Esophagus squamous epithelium (tissue), 5 donors: ENCODE results near the gene HOATZ. TPM values are rescaled to one million over a fixed set of nuclear protein-coding genes. Genes with fewer than 3 reads are reported as not detected.

Experiments
- DNase-seq: peaks from one replicate; lab custom pipeline; 2025; lab: John Stamatoyannopoulos, UW
- H3K27ac ChIP-seq, 4 donors: fragments of 200-600 bp; sonication (generic); one replicate each; pipeline ENCODE4 v1.5.1; 2016 to 2019; ENCODE audit warnings: mild to moderate bottlenecking in 1 of 4
- H3K27me3 ChIP-seq, 4 donors: fragments of 200-600 bp; sonication (generic); 1 replicate in 3 of 4; 2 replicates in 1 of 4; pipeline versions ENCODE4 v1.5.1 to v1.6.0; 2017 to 2021; ENCODE audit warnings: antibody characterized with exemption in 1 of 4
- H3K36me3 ChIP-seq, 3 donors: fragments of 200-600 bp; sonication (generic); one replicate each; pipeline ENCODE4 v1.5.1; 2016 to 2019
- H3K4me1 ChIP-seq, 3 donors: fragments of 200-600 bp; sonication (generic); one replicate each; pipeline ENCODE4 v1.5.1; 2017 to 2019
- H3K4me3 ChIP-seq, 4 donors: fragments of 200-600 bp; sonication (generic); 1 replicate in 3 of 4; 2 replicates in 1 of 4; pipeline ENCODE4 v1.5.1; 2016 to 2019; ENCODE audit warnings: mild to moderate bottlenecking in 2 of 4, moderate library complexity in 1 of 4
- H3K9me3 ChIP-seq, 3 donors: fragments of 200-600 bp; sonication (generic); one replicate each; pipeline ENCODE4 v1.5.1; 2016 to 2019
- CTCF ChIP-seq, 6 experiments: fragments of 450-650 bp in 4 of 6; fragments of 200-600 bp in 2 of 6; sonication (generic) in 2 of 6; IDR thresholded peaks; one replicate each; pipeline ENCODE4 v1.5.1; 2016 to 2019; ENCODE audit warnings: antibody characterized with exemption in 6 of 6, mild to moderate bottlenecking in 4 of 6, moderate library complexity in 4 of 6
- POLR2A ChIP-seq, 4 donors: fragments of 450-650 bp; IDR thresholded peaks; one replicate each; pipeline ENCODE4 v1.6.1; 2017; ENCODE audit warnings: antibody characterized with exemption in 4 of 4, mild to moderate bottlenecking in 4 of 4, moderate library complexity in 3 of 4
- WGBS, 2 donors: methylation state at CpG; one replicate each; pipeline ENCODE4 v1.1.5; 2018; 5-methylcytosine and 5-hydroxymethylcytosine counted together
- intact Hi-C: fragments of 100-400 bp; cut with DNase I; formaldehyde crosslinking; loops from one replicate; pipeline ENCODE4 v1.15.0; 2022
- total RNA-seq, 4 donors: library from RNA; depleted of rRNA; stranded (reverse); fragments of >200 nt; gene quantifications; one replicate each; pipeline ENCODE4 v1.1.0, GENCODE V29; 2016
- donor health status: DM: yes; HTN: yes; CAD: no.

HOATZ gene
- total RNA-seq, 4 donors from 2014 or later: not detected

GRCh38 chr11:111483431-111483830 lies 31.1 kb upstream of the HOATZ start:
- DNase-seq: no peak
- peaks cover 0 to 18% (median 7%) of the 10 kb centered on the region in 3 donors for H3K9me3 ChIP-seq
- intact Hi-C loops: no loop called here
- peaks cover 0 to 4% (median 0%) of the 10 kb centered on the region in 4 donors for H3K27me3 ChIP-seq
- H3K4me1 ChIP-seq: no peaks in the 10 kb centered on the region
- no peaks in the 10 kb centered on the region for H3K36me3 ChIP-seq
- H3K4me3 ChIP-seq: no peak overlapping the region
- TF ChIP-seq CTCF (IDR thresholded peaks at IDR 0.05) (no peak), POLR2A (IDR thresholded peaks at IDR 0.05) (no peak)
- H3K27ac ChIP-seq: no peak overlapping the region

DNA sequence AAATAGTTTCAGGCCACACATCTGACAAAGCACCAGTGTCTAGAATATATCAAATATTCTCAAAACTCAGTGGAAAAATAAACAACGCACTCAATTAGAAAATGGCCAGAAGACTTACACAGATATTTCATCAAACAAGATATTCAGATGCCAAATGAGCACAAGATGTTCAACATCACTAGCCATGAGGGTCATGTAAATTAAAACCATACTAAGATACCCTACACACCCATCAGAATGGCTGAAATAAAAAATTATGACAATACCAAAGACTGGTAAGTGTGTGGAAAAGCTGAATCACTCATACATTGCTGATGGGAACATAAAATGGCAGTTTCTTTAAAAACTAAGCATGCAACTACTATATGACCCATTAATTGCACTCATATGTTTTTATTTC lies 24.1 kb upstream of the HOATZ start:
- no peak for DNase-seq
- no peak overlapping the region for H3K4me3 ChIP-seq
- intact Hi-C loops: no loop called here
- no peaks in the 10 kb centered on the region for H3K4me1 ChIP-seq
- 95 to 100% methylated on average over 1 of the region's 1 CpG for WGBS, 2 donors
- peaks cover 0 to 27% (median 0%) of the 10 kb centered on the region in 4 donors for H3K27me3 ChIP-seq
- no peak overlapping the region for H3K27ac ChIP-seq
- TF ChIP-seq POLR2A (IDR thresholded peaks at IDR 0.05) (no peak), CTCF (IDR thresholded peaks at IDR 0.05) (no peak)
- H3K36me3 ChIP-seq: no peaks in the 10 kb centered on the region
- H3K9me3 ChIP-seq: peaks cover 0 to 7% (median 7%) of the 10 kb centered on the region in 3 donors

GRCh38 chr11:111494040-111494439 lies 20.5 kb upstream of the HOATZ start:
- no peak overlapping the region for H3K4me3 ChIP-seq
- H3K27ac ChIP-seq: no peak overlapping the region
- no peaks in the 10 kb centered on the region for H3K9me3 ChIP-seq
- H3K27me3 ChIP-seq: peaks cover 0 to 37% (median 0%) of the 10 kb centered on the region in 4 donors
- intact Hi-C loops: no loop called here
- DNase-seq: no peak
- 65 to 70% methylated on average over 1 of the region's 1 CpG for WGBS, 2 donors
- H3K4me1 ChIP-seq: no peaks in the 10 kb centered on the region
- no peaks in the 10 kb centered on the region for H3K36me3 ChIP-seq
- TF ChIP-seq POLR2A (IDR thresholded peaks at IDR 0.05) (no peak), CTCF (IDR thresholded peaks at IDR 0.05) (no peak)

GRCh38 chr11:111499483-111499882 lies 15.1 kb upstream of the HOATZ start:
- DNase-seq: no peak
- peaks cover 0 to 19% (median 0%) of the 10 kb centered on the region in 4 donors for H3K27me3 ChIP-seq

DNA sequence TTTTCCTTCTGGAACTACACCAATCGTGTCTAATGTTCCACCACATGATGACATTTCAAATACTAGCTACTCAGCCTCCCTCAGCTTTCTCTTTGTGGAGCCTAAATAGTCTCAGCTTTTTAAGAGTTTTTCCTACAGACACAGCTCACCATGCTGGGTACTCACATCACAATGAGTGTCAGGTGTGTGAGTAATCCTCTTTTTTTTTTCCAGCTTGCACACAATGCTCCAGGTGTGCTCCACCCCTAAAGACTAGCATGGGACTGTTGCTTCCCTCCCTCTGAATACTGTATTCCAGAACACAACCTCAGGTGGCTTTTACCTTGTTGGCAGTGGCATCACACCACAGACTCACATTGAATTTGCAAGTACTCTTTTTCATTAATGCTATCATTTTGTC lies 14.1 kb upstream of the HOATZ start:
- intact Hi-C loops: no loop called here
- 35 to 59% methylated on average over 1 of the region's 1 CpG for WGBS, 2 donors

More at GRCh38 chr11:111499483-111499882, 15.1 kb upstream of the HOATZ start:
- TF ChIP-seq CTCF (IDR thresholded peaks at IDR 0.05) (no peak), POLR2A (IDR thresholded peaks at IDR 0.05) (no peak)
- intact Hi-C loops: no loop called here
- WGBS, 2 donors: 82 to 83% methylated on average over 5 of the region's 5 CpGs
- Histone ChIP-seq H3K36me3 (no peaks in the 10 kb centered on the region), H3K9me3 (no peaks in the 10 kb centered on the region), H3K27ac (no peak overlapping the region), H3K4me3 (no peak overlapping the region), H3K4me1 (peaks cover 0 to 6% (median 5%) of the 10 kb centered on the region in 3 donors)

More for the DNA sequence above, 14.1 kb upstream of the HOATZ start:
- H3K9me3 ChIP-seq: no peaks in the 10 kb centered on the region
- no peaks in the 10 kb centered on the region for H3K36me3 ChIP-seq
- no peak for TF ChIP-seq CTCF (IDR thresholded peaks at IDR 0.05)
- TF ChIP-seq POLR2A (IDR thresholded peaks at IDR 0.05): no peak
- H3K27ac ChIP-seq: no peak overlapping the region
- no peak overlapping the region for H3K4me3 ChIP-seq
- peaks cover 0 to 16% (median 0%) of the 10 kb centered on the region in 4 donors for H3K27me3 ChIP-seq
- no peak for DNase-seq
- H3K4me1 ChIP-seq: peaks cover 0 to 6% (median 5%) of the 10 kb centered on the region in 3 donors
